CMK (cell line): ENCODE data around the gene ADAM10.
"Not testable (repeated sequence)": the region's sequence is repeated elsewhere in the genome, so short reads cannot be mapped to it uniquely, and the experiment has no call there.

ENCODE experiments used
- DNase-seq: peaks from one replicate; pipeline ENCODE4 v3.0.0-alpha.2; 2010; ENCODE audit warnings: low read depth

ADAM10 gene

GRCh38 chr15:58671186-58671585, 78.3 kb downstream of the ADAM10 start:
- no peak for DNase-seq

GRCh38 chr15:58669108-58669507, 80.4 kb downstream of the ADAM10 start:
- peak; percentile 14 for DNase-seq

GRCh38 chr15:58666957-58667356, 82.5 kb downstream of the ADAM10 start:
- no peak for DNase-seq

GRCh38 chr15:58665672-58666071, 83.8 kb downstream of the ADAM10 start:
- DNase-seq: no peak

GRCh38 chr15:58650102-58650501, 99.4 kb downstream of the ADAM10 start:
- DNase-seq: no peak

- DNase-seq: no peak
Measured at GRCh38 chr15:58649175-58649574, 100.3 kb downstream of the ADAM10 start.

GRCh38 chr15:58643996-58644395, 105.5 kb downstream of the ADAM10 start:
- no peak for DNase-seq

- no peak for DNase-seq
Measured at GRCh38 chr15:58641660-58642059, 107.8 kb downstream of the ADAM10 start.

- no peak for DNase-seq
Measured at GRCh38 chr15:58639992-58640391, 109.5 kb downstream of the ADAM10 start.

- no peak for DNase-seq
Measured at GRCh38 chr15:58639002-58639756, 110.3 kb downstream of the ADAM10 start.

- DNase-seq: no peak
Measured at GRCh38 chr15:58632789-58633188, 116.7 kb downstream of the ADAM10 start.

GRCh38 chr15:58631319-58631718, 118.2 kb downstream of the ADAM10 start:
- no peak for DNase-seq

- DNase-seq: no peak
Measured at GRCh38 chr15:58629625-58630024, 119.9 kb downstream of the ADAM10 start.

GRCh38 chr15:58628206-58628947, 121.1 kb downstream of the ADAM10 start:
- no peak for DNase-seq

GRCh38 chr15:58627701-58628100, 121.8 kb downstream of the ADAM10 start:
- no peak for DNase-seq

GRCh38 chr15:58627046-58627445, 122.5 kb downstream of the ADAM10 start:
- no peak for DNase-seq

- no peak for DNase-seq
Measured at GRCh38 chr15:58626378-58626777, 123.1 kb downstream of the ADAM10 start.

GRCh38 chr15:58622877-58623276, 126.6 kb downstream of the ADAM10 start:
- no peak for DNase-seq

GRCh38 chr15:58620268-58620667, 129.2 kb downstream of the ADAM10 start:
- DNase-seq: not testable (repeated sequence)

- DNase-seq: no peak
Measured at GRCh38 chr15:58616171-58616570, 133.3 kb downstream of the ADAM10 start.

GRCh38 chr15:58611731-58612676, 137.5 kb downstream of the ADAM10 start:
- no peak for DNase-seq

- no peak for DNase-seq
Measured at GRCh38 chr15:58608711-58609110, 140.8 kb downstream of the ADAM10 start.
